Hematopoietic multipotent progenitor cell treated with erythropoietin and hydrocortisone succinate and interleukin-3 and kit ligand, for 15 days (in vitro differentiated cells): ENCODE results near the gene OAS2.
"Not testable (repeated sequence)": the region's sequence is repeated elsewhere in the genome, so short reads cannot be mapped to it uniquely, and the experiment has no call there.

ENCODE experiments used
- DNase-seq: peaks from one replicate; pipeline ENCODE4 v3.0.0-alpha.2; 2015; ENCODE audit warnings: low spot score

OAS2 gene

GRCh38 chr12:112948806-112949205 lies 29.5 kb upstream of the OAS2 start:
- no peak for DNase-seq

DNA sequence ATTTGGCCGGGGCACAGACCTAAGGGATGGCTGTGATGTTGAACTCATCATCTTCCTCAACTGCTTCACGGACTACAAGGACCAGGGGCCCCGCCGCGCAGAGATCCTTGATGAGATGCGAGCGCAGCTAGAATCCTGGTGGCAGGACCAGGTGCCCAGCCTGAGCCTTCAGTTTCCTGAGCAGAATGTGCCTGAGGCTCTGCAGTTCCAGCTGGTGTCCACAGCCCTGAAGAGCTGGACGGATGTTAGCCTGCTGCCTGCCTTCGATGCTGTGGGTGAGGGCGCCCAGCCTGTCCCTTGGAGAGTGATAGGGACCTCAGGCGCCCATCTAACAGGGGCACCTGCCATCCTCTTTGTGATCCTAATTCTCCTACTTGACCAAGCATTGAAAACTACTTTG lies 27.6 kb upstream of the OAS2 start:
- DNase-seq: no peak

DNA sequence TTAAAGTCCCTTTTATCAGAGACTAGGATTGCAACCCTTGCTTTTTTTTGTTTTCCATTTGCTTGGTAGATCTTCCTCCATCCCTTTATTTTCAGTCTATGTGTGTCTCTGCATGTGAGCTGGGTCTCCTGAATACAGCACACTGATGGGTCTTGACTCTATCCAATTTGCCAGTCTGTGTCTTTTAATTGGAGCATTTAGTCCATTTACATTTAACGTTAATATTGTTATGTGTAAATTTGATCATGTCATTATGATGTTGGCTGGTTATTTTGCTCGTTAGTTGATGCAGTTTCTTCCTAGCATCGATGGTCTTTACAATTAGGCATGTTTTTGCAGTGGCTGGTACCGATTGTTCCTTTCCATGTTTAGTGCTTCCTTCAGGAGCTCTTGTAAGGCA lies 21.2 kb upstream of the OAS2 start:
- DNase-seq: not testable (repeated sequence)

GRCh38 chr12:112961074-112961473 lies 17.2 kb upstream of the OAS2 start:
- no peak for DNase-seq

DNA sequence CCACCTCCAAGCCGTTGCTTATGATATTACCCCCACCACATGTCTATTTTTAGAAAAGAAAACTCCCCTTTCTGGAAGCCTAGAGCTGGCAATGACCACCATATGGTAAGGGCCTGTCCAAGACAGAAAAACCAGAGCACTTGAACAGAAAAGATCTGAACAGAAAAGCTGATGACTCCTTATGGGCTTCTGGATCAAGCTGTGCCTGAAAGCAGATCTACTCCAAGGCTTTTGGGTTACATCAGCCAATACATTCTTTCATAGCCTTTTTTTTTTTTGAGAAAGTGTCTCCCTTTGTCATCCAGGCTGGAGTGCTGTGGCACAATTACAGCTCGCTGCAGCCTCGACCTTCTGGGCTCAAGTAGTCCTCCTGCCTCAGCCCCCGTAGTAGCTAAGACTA lies 16.8 kb upstream of the OAS2 start:
- no peak for DNase-seq

DNA sequence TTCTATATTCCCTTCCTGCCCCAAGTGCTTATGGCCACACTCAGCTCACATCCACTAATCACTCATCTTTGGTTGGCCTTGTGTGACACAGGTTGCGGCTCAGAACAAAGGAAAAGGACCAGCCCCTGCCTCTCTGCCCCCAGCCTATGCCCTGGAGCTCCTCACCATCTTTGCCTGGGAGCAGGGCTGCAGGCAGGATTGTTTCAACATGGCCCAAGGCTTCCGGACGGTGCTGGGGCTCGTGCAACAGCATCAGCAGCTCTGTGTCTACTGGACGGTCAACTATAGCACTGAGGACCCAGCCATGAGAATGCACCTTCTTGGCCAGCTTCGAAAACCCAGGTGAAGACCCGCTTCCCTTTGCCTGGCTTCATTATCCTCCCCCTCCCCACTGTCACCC lies 15.8 kb upstream of the OAS2 start:
- no peak for DNase-seq

DNA sequence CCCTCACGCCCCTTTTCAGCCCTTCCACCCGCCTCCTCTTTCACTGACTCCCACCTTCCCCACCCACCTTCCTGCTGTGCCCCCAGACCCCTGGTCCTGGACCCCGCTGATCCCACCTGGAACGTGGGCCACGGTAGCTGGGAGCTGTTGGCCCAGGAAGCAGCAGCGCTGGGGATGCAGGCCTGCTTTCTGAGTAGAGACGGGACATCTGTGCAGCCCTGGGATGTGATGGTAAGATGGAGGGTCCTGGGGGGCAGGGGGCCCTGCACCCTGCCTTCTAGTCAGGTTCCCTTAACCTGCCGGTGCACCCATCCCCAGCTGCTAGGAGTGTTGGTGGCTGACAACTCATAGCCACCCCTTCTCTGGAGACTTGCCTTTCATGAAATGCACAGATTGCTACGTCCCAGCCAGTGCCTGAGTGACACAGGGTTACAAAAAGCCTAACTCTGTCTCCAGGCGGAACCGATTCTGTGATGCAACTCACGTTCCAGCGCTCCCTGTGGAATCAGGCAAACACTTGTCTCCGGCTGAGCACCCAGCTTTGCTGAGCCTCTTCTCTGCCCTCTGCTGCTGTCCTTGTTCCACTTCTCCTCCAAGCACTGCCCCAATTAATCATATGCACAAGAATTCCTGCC lies 15.0 kb upstream of the OAS2 start:
- DNase-seq: no peak

DNA sequence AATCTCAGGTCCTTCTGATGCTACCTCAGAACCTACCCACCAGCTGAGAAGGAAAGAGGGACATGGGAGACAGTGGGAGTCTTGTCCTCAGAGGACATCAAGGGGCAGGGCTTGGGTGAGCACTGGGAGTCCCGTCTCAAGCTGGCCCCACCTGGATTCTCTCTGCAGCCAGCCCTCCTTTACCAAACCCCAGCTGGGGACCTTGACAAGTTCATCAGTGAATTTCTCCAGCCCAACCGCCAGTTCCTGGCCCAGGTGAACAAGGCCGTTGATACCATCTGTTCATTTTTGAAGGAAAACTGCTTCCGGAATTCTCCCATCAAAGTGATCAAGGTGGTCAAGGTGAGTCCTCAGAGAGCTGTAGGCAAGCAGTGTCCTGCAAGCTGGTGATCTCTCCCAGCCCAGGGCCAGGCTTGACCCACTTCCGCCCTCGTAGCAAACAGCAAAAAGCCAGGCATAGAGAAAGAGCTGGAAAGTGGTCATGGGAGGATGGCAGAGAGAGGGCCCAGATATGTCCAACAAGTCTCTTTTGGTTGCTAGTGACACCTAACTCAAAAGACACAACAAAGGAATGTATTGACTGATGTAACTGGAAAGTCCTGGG lies 14.2 kb upstream of the OAS2 start:
- no peak for DNase-seq

DNA sequence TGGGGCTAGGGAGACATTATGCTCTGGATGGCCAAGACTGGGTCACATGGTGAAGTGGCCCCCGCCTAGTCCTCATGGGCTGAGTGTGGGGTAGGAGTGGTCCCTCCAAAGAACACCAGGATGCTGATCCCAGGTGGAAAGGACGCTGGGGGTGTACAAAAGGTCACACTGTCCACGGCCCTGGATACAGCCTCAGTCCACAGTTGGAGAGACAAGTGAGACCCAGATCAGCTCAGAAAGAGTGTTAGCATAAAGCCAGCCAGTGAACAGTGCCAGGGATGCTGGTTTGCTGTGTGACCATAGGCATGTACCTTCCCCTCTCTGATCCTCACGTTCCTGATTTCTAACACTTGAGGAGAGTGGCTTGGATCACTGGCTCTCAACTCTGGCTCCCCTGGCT lies 13.4 kb upstream of the OAS2 start:
- no peak for DNase-seq

DNA sequence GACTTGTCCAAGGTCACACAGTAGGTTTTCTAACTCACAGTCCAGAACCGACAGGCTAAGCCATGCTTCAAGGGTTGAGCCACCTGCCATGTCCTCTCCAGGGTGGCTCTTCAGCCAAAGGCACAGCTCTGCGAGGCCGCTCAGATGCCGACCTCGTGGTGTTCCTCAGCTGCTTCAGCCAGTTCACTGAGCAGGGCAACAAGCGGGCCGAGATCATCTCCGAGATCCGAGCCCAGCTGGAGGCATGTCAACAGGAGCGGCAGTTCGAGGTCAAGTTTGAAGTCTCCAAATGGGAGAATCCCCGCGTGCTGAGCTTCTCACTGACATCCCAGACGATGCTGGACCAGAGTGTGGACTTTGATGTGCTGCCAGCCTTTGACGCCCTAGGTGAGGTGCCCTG lies 12.7 kb upstream of the OAS2 start:
- DNase-seq: no peak

DNA sequence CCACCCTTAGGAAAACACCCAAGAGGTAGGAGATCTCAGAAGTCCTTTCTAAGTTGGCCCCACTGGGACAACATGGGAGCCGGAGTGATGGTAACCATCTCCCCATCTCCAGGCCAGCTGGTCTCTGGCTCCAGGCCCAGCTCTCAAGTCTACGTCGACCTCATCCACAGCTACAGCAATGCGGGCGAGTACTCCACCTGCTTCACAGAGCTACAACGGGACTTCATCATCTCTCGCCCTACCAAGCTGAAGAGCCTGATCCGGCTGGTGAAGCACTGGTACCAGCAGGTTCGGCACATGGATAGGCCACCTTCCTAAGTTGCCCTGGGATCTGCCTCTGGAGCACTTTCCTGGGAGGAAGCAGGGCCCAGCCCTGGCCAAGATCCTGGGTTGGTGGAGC lies 11.0 kb upstream of the OAS2 start:
- DNase-seq: no peak

DNA sequence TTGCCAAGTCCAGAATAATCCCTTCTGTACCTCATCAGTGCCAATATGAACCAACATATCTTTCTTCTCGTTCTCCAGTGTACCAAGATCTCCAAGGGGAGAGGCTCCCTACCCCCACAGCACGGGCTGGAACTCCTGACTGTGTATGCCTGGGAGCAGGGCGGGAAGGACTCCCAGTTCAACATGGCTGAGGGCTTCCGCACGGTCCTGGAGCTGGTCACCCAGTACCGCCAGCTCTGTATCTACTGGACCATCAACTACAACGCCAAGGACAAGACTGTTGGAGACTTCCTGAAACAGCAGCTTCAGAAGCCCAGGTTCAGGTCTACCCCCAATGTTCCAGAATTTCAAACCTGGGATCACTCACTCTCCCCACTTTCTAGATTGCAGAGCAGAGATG lies 10.5 kb upstream of the OAS2 start:
- DNase-seq: no peak

- DNase-seq: no peak
These were observed 8.6 kb upstream of the OAS2 start for GRCh38 chr12:112969547-112970306.

GRCh38 chr12:112970391-112970790 lies 7.9 kb upstream of the OAS2 start:
- no peak for DNase-seq

DNA sequence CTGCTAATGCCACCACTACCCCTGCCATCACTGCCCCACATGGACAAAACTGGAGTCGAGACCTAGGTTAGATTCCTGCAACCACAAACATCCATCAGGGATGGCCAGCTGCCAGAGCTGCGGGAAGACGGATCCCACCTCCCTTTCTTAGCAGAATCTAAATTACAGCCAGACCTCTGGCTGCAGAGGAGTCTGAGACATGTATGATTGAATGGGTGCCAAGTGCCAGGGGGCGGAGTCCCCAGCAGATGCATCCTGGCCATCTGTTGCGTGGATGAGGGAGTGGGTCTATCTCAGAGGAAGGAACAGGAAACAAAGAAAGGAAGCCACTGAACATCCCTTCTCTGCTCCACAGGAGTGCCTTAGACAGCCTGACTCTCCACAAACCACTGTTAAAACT lies 7.1 kb upstream of the OAS2 start:
- DNase-seq: no peak

DNA sequence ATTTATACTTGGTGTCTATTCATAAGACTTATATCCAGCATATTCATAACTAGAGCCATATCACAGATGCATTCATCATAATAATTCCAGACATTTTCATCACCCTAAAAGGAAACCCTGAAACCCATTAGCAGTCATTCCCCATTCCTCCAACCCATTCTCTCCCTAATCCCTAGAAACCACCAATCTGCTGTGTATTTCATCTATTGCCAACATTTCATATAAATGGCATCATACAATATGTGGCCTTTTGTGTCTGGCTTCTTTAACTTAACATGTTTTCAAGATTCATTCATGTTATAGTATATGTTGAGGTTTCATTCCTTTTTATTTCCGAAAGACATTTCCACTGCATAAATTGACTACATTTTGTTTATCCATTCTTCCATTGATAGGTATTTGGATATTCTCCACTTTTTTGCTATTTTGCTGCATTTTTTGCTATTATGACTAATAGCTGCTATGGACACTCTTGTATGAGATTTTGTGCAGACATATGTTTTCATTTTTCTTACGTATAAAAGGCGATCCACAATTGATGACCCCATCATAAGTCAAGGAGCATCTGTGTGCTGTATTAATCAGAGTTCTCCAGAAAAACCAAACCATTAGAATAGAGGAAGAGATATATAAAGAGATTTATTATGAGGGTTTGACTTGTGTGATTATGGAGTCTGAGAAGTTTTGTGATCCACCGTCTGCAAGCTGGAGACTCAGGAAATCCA lies 5.1 kb upstream of the OAS2 start:
- no peak for DNase-seq

DNA sequence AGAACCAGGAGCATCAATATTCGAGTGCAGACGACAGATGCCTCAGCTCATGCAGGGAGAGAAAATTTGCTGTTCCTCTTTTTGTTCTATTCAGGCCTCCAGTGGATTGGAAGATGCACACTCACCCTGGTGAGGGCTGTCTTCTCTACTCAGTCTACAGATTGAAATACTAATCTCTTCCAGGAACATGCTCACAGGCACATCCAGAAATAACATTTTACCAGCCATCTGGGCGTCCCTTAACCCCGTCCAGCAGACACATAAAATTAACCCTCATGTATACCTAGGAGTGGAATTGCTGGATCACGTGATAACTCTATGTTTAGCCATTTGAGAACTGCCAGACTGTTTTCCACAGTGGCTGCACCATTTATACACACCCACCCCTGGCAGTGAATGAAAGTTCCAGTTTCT lies 4.5 kb upstream of the OAS2 start:
- no peak for DNase-seq

DNA sequence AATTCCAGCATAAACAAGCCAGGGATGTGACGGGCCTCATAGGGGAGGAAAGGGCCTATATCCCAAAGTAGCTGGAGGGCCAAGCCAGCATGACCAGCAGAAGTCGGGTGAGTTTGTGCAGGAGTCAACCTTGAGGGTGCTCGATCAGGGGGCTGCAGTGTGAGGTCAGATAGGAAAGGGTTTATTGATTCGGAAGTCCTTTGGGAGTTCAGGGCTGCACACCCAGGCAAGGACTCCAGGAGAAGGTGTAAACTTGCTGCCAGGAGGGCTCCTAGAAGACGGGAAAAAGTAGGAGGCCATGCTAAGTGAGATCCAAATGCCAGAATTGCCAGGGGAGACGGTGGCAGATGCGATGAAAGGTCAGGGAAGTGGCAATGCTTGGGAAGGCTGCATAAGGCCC lies 3.4 kb upstream of the OAS2 start:
- DNase-seq: no peak

- DNase-seq: no peak
These were observed 1.2 kb upstream of the OAS2 start for GRCh38 chr12:112977139-112977538.

GRCh38 chr12:112977641-112978040 lies 678 bp upstream of the OAS2 start:
- DNase-seq: no peak

DNA sequence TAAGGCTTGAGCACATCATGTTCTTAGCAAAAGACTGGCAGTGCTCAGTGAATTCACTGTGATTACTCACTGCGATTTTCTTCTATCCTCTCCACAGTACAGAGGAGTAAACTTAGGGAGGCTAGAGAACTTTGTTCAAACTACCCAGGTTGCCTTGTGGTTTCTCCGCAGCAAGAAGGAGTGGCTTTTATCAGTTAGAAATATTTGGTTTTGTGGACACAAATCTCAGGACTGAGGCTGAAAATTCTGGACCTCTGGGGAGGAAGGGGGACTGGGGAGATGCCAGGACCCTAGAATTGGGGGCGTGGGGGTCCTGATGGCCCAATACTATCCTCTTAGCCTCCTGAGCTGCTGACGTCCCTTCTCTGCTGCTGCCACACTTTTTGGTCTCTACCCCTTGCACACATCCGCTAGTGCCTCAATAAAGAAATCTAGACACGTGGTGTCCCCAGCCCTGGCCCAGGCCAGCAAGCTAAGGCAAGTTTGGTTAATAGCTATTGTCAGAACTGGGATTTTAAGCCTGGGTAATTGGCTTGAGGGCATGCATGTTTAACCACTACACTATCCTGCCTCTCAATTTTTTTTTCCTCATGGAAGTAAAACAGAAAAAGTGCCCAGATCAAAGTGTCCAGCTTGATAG lies 842 bp downstream of the OAS2 start:
- no peak for DNase-seq

DNA sequence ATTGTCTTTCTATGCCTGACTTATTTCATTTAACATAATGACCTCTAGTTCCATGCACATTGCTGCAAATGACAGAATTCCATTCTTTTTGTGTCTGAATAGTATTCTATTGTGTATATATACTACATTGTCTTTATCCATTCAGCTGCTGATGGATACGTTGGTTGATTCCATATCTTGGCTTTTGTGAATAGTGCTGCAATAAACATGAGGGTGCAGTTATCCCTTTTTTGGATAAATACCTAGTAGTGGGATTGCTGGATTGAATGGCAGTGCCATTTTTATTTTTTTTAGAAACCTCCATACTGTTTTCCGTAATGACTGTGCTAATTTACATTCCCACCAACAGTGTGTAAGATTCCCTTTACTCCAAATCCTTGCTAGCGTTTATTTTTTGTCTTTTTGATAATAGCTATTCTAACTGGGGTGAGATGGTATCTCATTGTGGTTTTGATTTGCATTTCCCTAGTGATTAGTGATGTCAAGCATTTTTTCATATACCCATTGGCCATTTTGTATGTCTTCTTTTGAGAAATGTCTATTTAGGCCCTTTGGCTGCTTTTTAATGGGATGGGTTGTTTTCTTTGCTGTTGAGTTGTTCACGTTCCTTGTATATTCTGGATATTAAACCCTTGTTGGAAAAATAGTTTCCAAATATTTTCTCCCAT lies 2.3 kb downstream of the OAS2 start:
- DNase-seq: no peak
